Measurements from ENCODE around the gene RAPGEF1.

RAPGEF1 gene

DNA sequence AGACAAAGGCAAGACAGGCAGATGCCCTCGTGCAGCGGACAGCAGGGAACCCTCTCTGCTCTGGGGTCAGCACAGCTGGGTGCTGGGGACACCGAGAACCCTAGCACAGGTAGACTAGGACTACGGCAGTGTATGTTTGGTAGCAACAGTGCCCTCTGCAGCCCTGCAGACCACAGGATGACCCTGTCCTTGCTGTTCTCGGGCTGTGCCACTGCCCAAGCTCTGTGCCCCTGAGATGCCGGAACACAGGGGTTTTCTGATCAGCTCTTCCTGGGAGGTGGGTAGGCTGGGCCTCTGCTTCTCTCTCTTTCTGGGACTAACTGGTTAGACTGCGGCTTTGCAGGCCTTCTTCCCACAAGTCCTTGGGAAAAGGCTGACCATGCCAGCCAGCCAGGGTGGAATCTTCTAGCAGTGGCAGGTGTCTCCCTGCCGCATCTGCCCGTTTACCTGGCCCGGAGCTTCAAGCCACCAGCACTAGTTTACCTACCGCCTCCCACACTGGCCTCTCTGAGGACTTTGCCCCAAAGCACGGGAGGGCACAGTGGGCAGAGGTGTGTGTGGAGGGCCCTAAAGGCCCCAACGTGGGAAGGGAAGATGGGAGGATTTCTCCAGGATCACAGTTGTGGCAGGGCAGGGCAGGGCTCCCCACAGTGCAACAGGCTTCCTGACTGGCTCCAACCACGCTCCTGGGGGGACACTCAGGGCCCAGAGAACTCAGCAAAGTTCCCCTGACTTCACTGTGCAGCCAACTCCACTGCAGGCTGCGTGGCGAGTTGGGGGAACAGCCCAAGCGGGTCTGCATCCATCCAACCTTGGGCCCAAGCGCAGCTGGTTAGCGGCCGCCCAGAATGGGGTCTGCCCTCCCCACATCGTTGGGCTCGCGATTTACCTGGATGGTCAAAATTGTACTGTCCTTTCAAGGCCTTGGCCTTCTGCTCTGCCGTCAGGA, 210.0 kb downstream of the RAPGEF1 start:
- DNase-seq (ENCODE audit: low read depth): no peak

- DNase-seq (ENCODE audit: low read depth): no peak
These were observed 210.9 kb downstream of the RAPGEF1 start for GRCh38 chr9:131528886-131529505.

DNA sequence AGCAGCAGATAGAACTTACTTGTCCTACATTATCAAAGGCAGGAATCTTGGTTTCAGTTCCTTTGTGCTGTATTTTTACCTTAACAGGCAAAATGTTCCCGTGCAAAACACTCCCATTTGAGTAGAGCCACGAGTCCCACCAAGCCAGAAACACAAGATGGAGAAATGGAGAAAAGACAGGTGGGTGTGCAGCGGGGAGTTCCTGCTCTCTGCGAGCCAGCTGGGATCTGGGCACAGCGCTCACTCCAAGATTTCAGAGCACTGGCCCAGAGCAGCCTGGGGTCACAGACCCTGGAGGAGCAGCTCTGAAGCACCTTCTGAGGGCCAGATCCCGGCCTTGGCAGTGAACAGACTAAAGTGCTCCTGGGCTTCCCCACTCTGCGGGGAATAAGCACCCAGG, 211.7 kb downstream of the RAPGEF1 start:
- DNase-seq (ENCODE audit: low read depth): no peak
